HG03103 (cell line): Measurements from ENCODE around the gene AACS.
"Not testable (repeated sequence)": the region's sequence is repeated elsewhere in the genome, so short reads cannot be mapped to it uniquely, and the experiment has no call there.

ENCODE experiments used
- ATAC-seq: cut with Tn5 transposase; IDR thresholded peaks from one replicate; pipeline ENCODE4 v1.9.1; 2021; ENCODE audit warnings: low read depth; ENCODE audit not compliant: unreplicated experiment

Gene AACS

GRCh38 chr12:125121106-125121505 is 55.9 kb downstream of the AACS start:
- no peak for ATAC-seq

- no peak for ATAC-seq
Measured at GRCh38 chr12:125122668-125123067, 57.4 kb downstream of the AACS start.

GRCh38 chr12:125124320-125124966 is 59.2 kb downstream of the AACS start:
- no peak for ATAC-seq

- ATAC-seq: no peak
Measured at GRCh38 chr12:125125271-125125670, 60.0 kb downstream of the AACS start.

- ATAC-seq: no peak
Measured at GRCh38 chr12:125128439-125129178, 63.4 kb downstream of the AACS start.

GRCh38 chr12:125129179-125129571 is 63.9 kb downstream of the AACS start:
- ATAC-seq: no peak

GRCh38 chr12:125129591-125130255 is 64.5 kb downstream of the AACS start:
- ATAC-seq: no peak

- no peak for ATAC-seq
Measured at GRCh38 chr12:125131958-125132357, 66.7 kb downstream of the AACS start.

GRCh38 chr12:125132698-125133400 is 67.6 kb downstream of the AACS start:
- ATAC-seq: no peak

- no peak for ATAC-seq
Measured at GRCh38 chr12:125133616-125134015, 68.4 kb downstream of the AACS start.

- ATAC-seq: no peak
Measured at GRCh38 chr12:125134576-125134975, 69.3 kb downstream of the AACS start.

GRCh38 chr12:125135906-125136305 is 70.7 kb downstream of the AACS start:
- ATAC-seq: no peak

GRCh38 chr12:125136702-125137101 is 71.5 kb downstream of the AACS start:
- ATAC-seq: no peak

- ATAC-seq: no peak
Measured at GRCh38 chr12:125137766-125138344, 72.6 kb downstream of the AACS start.

- ATAC-seq: no peak
Measured at GRCh38 chr12:125140279-125141209, 75.3 kb downstream of the AACS start.

- ATAC-seq: not testable (repeated sequence)
Measured at GRCh38 chr12:125141210-125141573, 76.0 kb downstream of the AACS start.

- no peak for ATAC-seq
Measured at GRCh38 chr12:125142601-125143000, 77.4 kb downstream of the AACS start.

- ATAC-seq: no peak
Measured at GRCh38 chr12:125143491-125143890, 78.3 kb downstream of the AACS start.

GRCh38 chr12:125145196-125145595 is 80.0 kb downstream of the AACS start:
- ATAC-seq: no peak

- no peak for ATAC-seq
Measured at GRCh38 chr12:125148316-125148715, 83.1 kb downstream of the AACS start.
